Measurements from ENCODE around the gene ARSI.

GRCh38 chr5:150303070-150303615 is 438 bp upstream of the ARSI start:
- TF ChIP-seq CTCF (conservative IDR thresholded peaks at IDR 0.05) (no peak), ZFX (IDR thresholded peaks at IDR 0.05) (no peak)
